K562 (cell line): ENCODE data around the gene ARNT2. TPM values are rescaled to one million over a fixed set of nuclear protein-coding genes. Genes with fewer than 3 reads are reported as not detected.

Experiments
- ATAC-seq: fragments of 200-7000 bp; cut with Tn5 transposase; 3 replicates; pipeline ENCODE4 v1.9.1; 2020; ENCODE audit warnings: moderate library complexity
- BruUV-seq: library from RNA; stranded (reverse); fragments of 400-500 nt; replicated peaks from 2 replicates; lab custom pipeline; 2021; lab: Mats Ljungman, UMichigan
- CTCF ChIA-PET: fragments of 300-600 bp; formaldehyde crosslinking; extraction: SDS; loops from one replicate; lab custom pipeline; 2021; ENCODE audit warnings: low intra/inter-chr PET ratio; lab: Yijun Ruan, JAX
- POLR2A ChIA-PET: fragments of 300-600, 350-650 bp; sonication (Branson Sonifier 250); formaldehyde crosslinking; extraction: SDS; loops from one replicate; lab custom pipeline; 2021; ENCODE audit warnings: antibody characterized with exemption, inconsistent platforms; lab: Yijun Ruan, JAX
- DNase-seq, 4 experiments: peaks; one replicate each; pipeline versions ENCODE4 v3.0.0 to v3.0.0-alpha.2; 2011 to 2018; ENCODE audit warnings: low spot score in 3 of 4, mixed read lengths in 3 of 4; ENCODE audit errors: extremely low read depth in 1 of 4
- FAIRE-seq: peaks from 2 replicates; lab custom pipeline; 2011; peaks lifted over from hg19 to GRCh38; lab: Jason Lieb, UNC
- H2AFZ ChIP-seq: 2 replicates; pipeline ENCODE4 v1.6.0; 2011; ENCODE audit warnings: low read depth, low read length, control low read depth, inconsistent platforms
- H3K27ac ChIP-seq: fragments of 200-600 bp; 3 replicates; pipeline ENCODE4 v1.8.0; 2011; ENCODE audit warnings: low read depth, mild to moderate bottlenecking, control low read depth, inconsistent platforms, low read length, moderate library complexity, mixed read lengths; ENCODE audit errors: extremely low read depth
- H3K27me3 ChIP-seq, 2 experiments: fragments of 300-600 bp in 1 of 2; 2 replicates in 1 of 2; 3 replicates in 1 of 2; pipeline versions ENCODE4 v1.6.0 to v1.8.0; 2011; ENCODE audit warnings: inconsistent platforms in 2 of 2, low read length in 2 of 2, mild to moderate bottlenecking in 1 of 2, mixed read lengths in 1 of 2, moderate library complexity in 1 of 2; ENCODE audit not compliant: control insufficient read depth in 2 of 2, insufficient read depth in 2 of 2
- H3K36me3 ChIP-seq: fragments of 300-600 bp; 3 replicates; pipeline ENCODE4 v1.8.0; 2011; ENCODE audit warnings: mild to moderate bottlenecking, low read length, inconsistent platforms; ENCODE audit not compliant: control insufficient read depth, insufficient read depth
- H3K4me1 ChIP-seq, 2 experiments: fragments of 200-600 bp in 1 of 2; replicated peaks in 1 of 2; 2 replicates in 1 of 2; 3 replicates in 1 of 2; pipeline versions ENCODE4 v1.5.1 to v1.8.0; 2011; ENCODE audit warnings: inconsistent platforms in 2 of 2, low read length in 2 of 2, mild to moderate bottlenecking in 1 of 2, mixed read lengths in 1 of 2, moderate library complexity in 1 of 2; ENCODE audit not compliant: control insufficient read depth in 2 of 2, insufficient read depth in 2 of 2
- H3K4me2 ChIP-seq: 2 replicates; pipeline ENCODE4 v1.6.1; 2011; ENCODE audit warnings: low read length, control low read depth, inconsistent platforms, mixed read lengths; ENCODE audit not compliant: insufficient read depth
- H3K4me3 ChIP-seq: fragments of 200-600 bp; sonication (generic), shearing (Covaris generic); 2 replicates; pipeline ENCODE4 v1.5.1; 2016; ENCODE audit warnings: control low read depth, inconsistent platforms
- H3K79me2 ChIP-seq: fragments of 200-600 bp; 3 replicates; pipeline ENCODE4 v1.8.0; 2011; ENCODE audit warnings: low read length, inconsistent platforms; ENCODE audit not compliant: control insufficient read depth, insufficient read depth
- H3K9ac ChIP-seq, 2 experiments: 2 replicates each; pipeline versions ENCODE4 v1.6.0 to v1.6.1; 2011; ENCODE audit warnings: low read depth in 2 of 2, low read length in 2 of 2, control low read depth in 1 of 2, inconsistent platforms in 1 of 2, mild to moderate bottlenecking in 1 of 2, mixed read lengths in 1 of 2; ENCODE audit not compliant: insufficient read depth in 1 of 2
- H3K9me1 ChIP-seq: one replicate; pipeline ENCODE4 v1.6.0; 2011; ENCODE audit warnings: inconsistent platforms, mild to moderate bottlenecking, low read length, moderate library complexity; ENCODE audit not compliant: control insufficient read depth, insufficient read depth
- H3K9me3 ChIP-seq: replicated peaks from 2 replicates; pipeline ENCODE4 v1.5.1; 2011; ENCODE audit warnings: low read depth, low read length, inconsistent platforms; ENCODE audit not compliant: control insufficient read depth, insufficient read depth
- H4K20me1 ChIP-seq: replicated peaks from 2 replicates; pipeline ENCODE4 v1.6.1; 2011; ENCODE audit warnings: low read length, inconsistent platforms, mixed read lengths; ENCODE audit not compliant: control insufficient read depth, insufficient read depth
- ZSCAN29 ChIP-seq: fragments of 450-650 bp; IDR thresholded peaks from 2 replicates; pipeline ENCODE4 v1.6.1; 2017
- whole genome bisulfite sequencing: fragments of 100-300 bp; shearing (Covaris generic); methylation state at CpG from one replicate; pipeline ENCODE4 v1.1.6; 2016; ENCODE audit warnings: low coverage, mixed read lengths; ENCODE audit not compliant: insufficient coverage; ENCODE audit errors: missing lambda C conversion rate; 5-methylcytosine and 5-hydroxymethylcytosine counted together
- in situ Hi-C: fragments of 300-500 bp; cut with MboI; formaldehyde crosslinking; loops from 4 replicates; pipeline ENCODE4 v1.15.0; 2018; ENCODE audit warnings: inconsistent platforms, mixed read lengths
- intact Hi-C: fragments of 100-400 bp; cut with micrococcal nuclease; formaldehyde crosslinking; loops from 2 replicates; pipeline ENCODE4 v1.14.2; 2022
- polyA plus RNA-seq, 8 experiments: library from polyadenylated mRNA; depleted of rRNA in 4 of 8; stranded (reverse) in 5 of 8; unstranded in 3 of 8; fragments of >200 nt; fragmentation: Nextera tagmentation in 2 of 8; fragmentation: Illumina TruSeq in 1 of 8; extraction: Ambion mirVana in 2 of 8; extraction: Trizol in 1 of 8; gene quantifications; 2 replicates each; pipeline versions ENCODE4 v1.2.1 to v1.2.3, GENCODE V29; 2011 to 2014; ENCODE audit warnings: inconsistent platforms in 1 of 8, missing spikeins in 1 of 8
- total RNA-seq, 7 experiments: library from RNA; depleted of rRNA in 6 of 7; stranded (reverse); fragments of >200 nt in 6 of 7; fragmentation: Illumina TruSeq in 2 of 7; extraction: Trizol in 2 of 7; gene quantifications; 2 replicates each; pipeline versions ENCODE4 v1.2.1 to v1.2.3, GENCODE V29; 2011 to 2021; ENCODE audit warnings: low replicate concordance in 1 of 7
- TF ChIP-seq, protein P1 (sequence below): fragments of 250-450 bp; sonication (Bioruptor Pico); IDR thresholded peaks from 2 replicates; pipeline ENCODE4 v1.5.0; 2021

Gene ARNT2
- total and polyA plus RNA-seq, 9 of the 15 experiments (the other 6 are each of a cell fraction or from before 2014, with no cell fraction given) = 0.01 TPM; not detected in 8

DNA sequence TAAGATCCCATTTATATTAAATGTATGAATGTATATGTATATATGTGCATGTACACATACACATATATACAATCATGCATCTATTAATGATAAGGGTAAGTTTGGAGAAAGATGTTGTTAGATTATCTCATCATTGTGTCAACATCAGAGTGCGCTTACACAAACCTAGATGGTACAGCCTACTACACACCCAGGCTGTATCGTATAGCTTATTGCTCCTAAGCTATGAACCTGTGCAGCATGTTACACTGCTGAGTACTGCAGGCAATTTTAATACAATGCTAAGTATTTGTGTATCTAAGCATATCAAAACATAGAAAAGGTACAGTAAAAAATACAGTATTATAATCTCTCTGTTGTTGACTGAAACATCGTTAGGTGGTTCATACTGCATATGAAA lies 233.6 kb downstream of the ARNT2 start:
- POLR2A ChIA-PET = no interaction called here
- H3K9me1 ChIP-seq = no peaks in the 10 kb centered on the region
- no peaks in the 10 kb centered on the region for H3K79me2 ChIP-seq
- WGBS = 0% methylated on average over 3 of the region's 3 CpGs
- ATAC-seq (no peak), DNase-seq (no peak), FAIRE-seq (no peak)
- H3K9ac ChIP-seq = no peak overlapping the region
- no peaks in the 10 kb centered on the region for H4K20me1 ChIP-seq
- H3K9me3 ChIP-seq = peaks cover 2% of the 10 kb centered on the region; the same call in 1 of the 2 replicates
- H3K4me2 ChIP-seq = no peak overlapping the region
- intact Hi-C loops (no loop called here), in situ Hi-C loops (no loop called here)
- no peak overlapping the region for H3K4me3 ChIP-seq
- CTCF ChIA-PET = no interaction called here
- TF ChIP-seq, protein P1, sequence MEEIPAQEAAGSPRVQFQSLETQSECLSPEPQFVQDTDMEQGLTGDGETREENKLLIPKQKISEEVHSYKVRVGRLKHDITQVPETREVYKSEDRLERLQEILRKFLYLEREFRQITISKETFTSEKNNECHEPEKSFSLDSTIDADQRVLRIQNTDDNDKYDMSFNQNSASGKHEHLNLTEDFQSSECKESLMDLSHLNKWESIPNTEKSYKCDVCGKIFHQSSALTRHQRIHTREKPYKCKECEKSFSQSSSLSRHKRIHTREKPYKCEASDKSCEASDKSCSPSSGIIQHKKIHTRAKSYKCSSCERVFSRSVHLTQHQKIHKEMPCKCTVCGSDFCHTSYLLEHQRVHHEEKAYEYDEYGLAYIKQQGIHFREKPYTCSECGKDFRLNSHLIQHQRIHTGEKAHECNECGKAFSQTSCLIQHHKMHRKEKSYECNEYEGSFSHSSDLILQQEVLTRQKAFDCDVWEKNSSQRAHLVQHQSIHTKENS (CRISPR knock-in tag) = no peak
- H3K27me3 ChIP-seq = peaks cover 0 to 4% of the 10 kb centered on the region in 2 experiments; a peak in 2 of 5 replicates
- H3K36me3 ChIP-seq = no peaks in the 10 kb centered on the region
- no peak overlapping the region for H2AFZ ChIP-seq
- no TSS peak for BruUV-seq
- no peak overlapping the region for H3K27ac ChIP-seq
- H3K4me1 ChIP-seq = no peaks in the 10 kb centered on the region

DNA sequence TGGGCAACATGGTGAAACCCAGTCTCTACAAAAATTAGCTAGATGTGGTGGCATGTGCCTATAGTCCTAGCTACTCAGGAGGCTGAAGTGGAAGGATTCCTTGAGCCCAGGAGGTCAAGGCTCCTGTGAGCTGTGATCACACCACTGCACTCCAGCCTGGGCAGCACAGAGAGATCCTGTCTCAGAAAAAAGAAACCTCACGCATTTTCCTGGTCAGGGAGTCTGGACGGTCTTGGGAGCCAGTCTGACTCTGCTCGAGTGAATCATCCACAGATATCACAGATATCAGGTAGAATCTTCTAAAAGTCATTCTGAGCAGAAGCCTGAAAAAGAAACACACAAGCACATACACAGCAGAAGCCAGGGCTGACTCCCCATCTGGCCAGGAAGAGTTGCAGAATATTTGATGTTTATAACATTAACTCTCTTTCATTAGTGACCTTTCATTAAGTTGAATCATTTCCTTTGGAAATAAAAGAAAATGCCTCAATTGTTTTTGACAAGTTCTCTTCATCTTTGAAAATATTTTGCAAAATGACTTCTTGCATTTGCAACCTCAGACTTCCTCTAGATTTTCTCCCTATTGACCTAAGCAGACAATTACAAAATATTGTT lies 234.5 kb downstream of the ARNT2 start:
- BruUV-seq = no TSS peak
- in situ Hi-C loops = no loop called here
- POLR2A ChIA-PET = no interaction called here

More for the DNA sequence above, 234.5 kb downstream of the ARNT2 start:
- H3K4me1 ChIP-seq = no peaks in the 10 kb centered on the region
- H3K9me1 ChIP-seq = no peaks in the 10 kb centered on the region
- no peak for FAIRE-seq
- CTCF ChIA-PET = no interaction called here
- no peaks in the 10 kb centered on the region for H3K36me3 ChIP-seq
- no peak overlapping the region for H3K9ac ChIP-seq
- DNase-seq = no peak
- no peak for ATAC-seq
- H3K79me2 ChIP-seq = no peaks in the 10 kb centered on the region
- peaks cover 2% of the 10 kb centered on the region; the same call in 1 of the 2 replicates for H3K9me3 ChIP-seq
- intact Hi-C loops = no loop called here
- peaks cover 0 to 4% of the 10 kb centered on the region in 2 experiments; a peak in 2 of 5 replicates for H3K27me3 ChIP-seq
- no peak overlapping the region for H2AFZ ChIP-seq
- H4K20me1 ChIP-seq = no peaks in the 10 kb centered on the region
- no peak overlapping the region for H3K4me2 ChIP-seq
- H3K4me3 ChIP-seq = no peak overlapping the region
- WGBS = 0% methylated on average over 3 of the region's 3 CpGs
- no peak for TF ChIP-seq ZSCAN29
- no peak overlapping the region for H3K27ac ChIP-seq
